Adipose tissue (tissue), 3 donors: ENCODE measurements around the gene NAV3. TPM values are rescaled to one million over a fixed set of nuclear protein-coding genes. Genes with fewer than 3 reads are reported as not detected.

Experiments used
- H3K27ac ChIP-seq: one replicate; pipeline ENCODE4 v1.5.1; 2013; ENCODE audit warnings: low read depth, low read length
- WGBS, 3 donors: extraction: QIAGEN DNeasy Blood & Tissue Kit; methylation state at CpG; one replicate each; pipeline ENCODE4 v1.1.7; 2013; 5-methylcytosine and 5-hydroxymethylcytosine counted together
- polyA plus RNA-seq, 3 donors: library from polyadenylated mRNA; stranded (reverse); fragments of 200-250 nt; gene quantifications; one replicate each; pipeline ENCODE4 v1.2.3, GENCODE V29; 2013
- donor health status: healthy with polysubstance abuse.
- donor health status: Bipolar disorder and iron deficiency.
- donor health status: healthy.

NAV3 gene
- polyA plus RNA-seq = 1 to 10 TPM in 2 of 3 donors, under 1 TPM in 1; 0.31 to 9.8 (median 1.9) TPM

GRCh38 chr12:77830583-77831351 lies at the start of gene NAV3:
Gene NAV3 (plus strand): TSS chr12:77830894. CDS start chr12:77831462, 568 bp downstream.
- WGBS, 3 donors = 11 to 24% (median 12%) methylated on average over 3 of the region's 3 CpGs

GRCh38 chr12:77782034-77782433 lies 48.7 kb upstream of the NAV3 start:
- WGBS, 3 donors = 33 to 65% (median 65%) methylated on average over 2 of the region's 2 CpGs
- H3K27ac ChIP-seq = no peak overlapping the region

More at GRCh38 chr12:77830583-77831351, at the start of gene NAV3:
- H3K27ac ChIP-seq = no peak within 1 kb of the TSS

GRCh38 chr12:77782766-77783165 lies 47.9 kb upstream of the NAV3 start:
- H3K27ac ChIP-seq = no peak overlapping the region
- WGBS, 3 donors = 62 to 82% (median 75%) methylated on average over 1 of the region's 1 CpG

GRCh38 chr12:77785211-77785610 lies 45.5 kb upstream of the NAV3 start:
- H3K27ac ChIP-seq = no peak overlapping the region

GRCh38 chr12:77786675-77787074 lies 44.0 kb upstream of the NAV3 start:
- no peak overlapping the region for H3K27ac ChIP-seq
- WGBS, 3 donors = 62 to 74% (median 72%) methylated on average over 5 of the region's 5 CpGs

- WGBS, 3 donors = 52 to 63% (median 62%) methylated on average over 7 of the region's 7 CpGs
Measured at GRCh38 chr12:77788231-77789168, 42.2 kb upstream of the NAV3 start.

GRCh38 chr12:77795699-77796098 lies 35.0 kb upstream of the NAV3 start:
- no peak overlapping the region for H3K27ac ChIP-seq
- 78 to 82% (median 79%) methylated on average over 3 of the region's 3 CpGs for WGBS, 3 donors

More at GRCh38 chr12:77788231-77789168, 42.2 kb upstream of the NAV3 start:
- H3K27ac ChIP-seq = no peak overlapping the region

GRCh38 chr12:77796775-77797174 lies 33.9 kb upstream of the NAV3 start:
- H3K27ac ChIP-seq = no peak overlapping the region
- 68 to 84% (median 81%) methylated on average over 1 of the region's 1 CpG for WGBS, 3 donors

- WGBS, 3 donors = 74 to 91% (median 87%) methylated on average over 2 of the region's 2 CpGs
- no peak overlapping the region for H3K27ac ChIP-seq
Measured at GRCh38 chr12:77800501-77800900, 30.2 kb upstream of the NAV3 start.

GRCh38 chr12:77808534-77808933 lies 22.2 kb upstream of the NAV3 start:
- no peak overlapping the region for H3K27ac ChIP-seq
- 56 to 91% (median 85%) methylated on average over 9 of the region's 9 CpGs for WGBS, 3 donors

GRCh38 chr12:77813558-77813957 lies 17.1 kb upstream of the NAV3 start:
- H3K27ac ChIP-seq = no peak overlapping the region
- 84 to 95% (median 86%) methylated on average over 2 of the region's 2 CpGs for WGBS, 3 donors

GRCh38 chr12:77814386-77814785 lies 16.3 kb upstream of the NAV3 start:
- H3K27ac ChIP-seq = no peak overlapping the region
- 82 to 97% (median 92%) methylated on average over 1 of the region's 1 CpG for WGBS, 3 donors

GRCh38 chr12:77816196-77816595 lies 14.5 kb upstream of the NAV3 start:
- H3K27ac ChIP-seq = no peak overlapping the region

- 28 to 49% (median 35%) methylated on average over 2 of the region's 2 CpGs for WGBS, 3 donors
- H3K27ac ChIP-seq = no peak overlapping the region
Measured at GRCh38 chr12:77817276-77817675, 13.4 kb upstream of the NAV3 start.

GRCh38 chr12:77818351-77818750 lies 12.3 kb upstream of the NAV3 start:
- no peak overlapping the region for H3K27ac ChIP-seq
- 76 to 85% (median 81%) methylated on average over 4 of the region's 4 CpGs for WGBS, 3 donors

- no peak overlapping the region for H3K27ac ChIP-seq
- 48 to 60% (median 58%) methylated on average over 2 of the region's 2 CpGs for WGBS, 3 donors
Measured at GRCh38 chr12:77821699-77822203, 8.9 kb upstream of the NAV3 start.

- 56 to 70% (median 56%) methylated on average over 9 of the region's 9 CpGs for WGBS, 3 donors
- no peak overlapping the region for H3K27ac ChIP-seq
Measured at GRCh38 chr12:77833329-77833728, 2.6 kb downstream of the NAV3 start.

- 71 to 81% (median 78%) methylated on average over 2 of the region's 2 CpGs for WGBS, 3 donors
- no peak overlapping the region for H3K27ac ChIP-seq
Measured at GRCh38 chr12:77834618-77835017, 3.9 kb downstream of the NAV3 start.

- no peak overlapping the region for H3K27ac ChIP-seq
Measured at GRCh38 chr12:77835969-77836368, 5.3 kb downstream of the NAV3 start.
